KMS-11 (cell line): Measurements from ENCODE around the gene TRAM1L1.
A peak's percentile ranks its signal among the peaks of the same experiment; 100 is the strongest.

Source experiments
- H2AFZ ChIP-seq: fragments of 200-600 bp; sonication (generic); 2 replicates; pipeline ENCODE4 v1.6.1; 2016; ENCODE audit warnings: antibody characterized with exemption, mixed run types, low read depth
- H3K27ac ChIP-seq: fragments of 200-600 bp; sonication (generic); 2 replicates; pipeline ENCODE4 v1.6.1; 2016; ENCODE audit warnings: mild to moderate bottlenecking, mixed run types
- H3K27me3 ChIP-seq: fragments of 200-600 bp; sonication (generic); 2 replicates; pipeline ENCODE4 v1.6.1; 2017; ENCODE audit warnings: mild to moderate bottlenecking, low read depth, mixed run types, moderate library complexity; ENCODE audit not compliant: insufficient read depth
- H3K36me3 ChIP-seq: fragments of 200-600 bp; sonication (generic); 2 replicates; pipeline ENCODE4 v1.6.1; 2017; ENCODE audit warnings: mild to moderate bottlenecking, mixed run types; ENCODE audit not compliant: insufficient read depth
- H3K4me1 ChIP-seq: fragments of 200-600 bp; sonication (generic); 2 replicates; pipeline ENCODE4 v1.6.1; 2016; ENCODE audit warnings: mild to moderate bottlenecking, low read depth, mixed run types; ENCODE audit not compliant: poor library complexity, severe bottlenecking
- H3K4me2 ChIP-seq: fragments of 200-600 bp; sonication (generic); 2 replicates; pipeline ENCODE4 v1.7.0; 2016; ENCODE audit warnings: mild to moderate bottlenecking, mixed run types
- H3K4me3 ChIP-seq: fragments of 200-600 bp; sonication (generic); IDR thresholded peaks from 2 replicates; pipeline ENCODE4 v1.6.1; 2017; ENCODE audit warnings: low read depth, low read length, mixed read lengths; ENCODE audit not compliant: insufficient read depth
- H3K79me2 ChIP-seq: fragments of 200-600 bp; sonication (generic); 2 replicates; pipeline ENCODE4 v1.6.1; 2016; ENCODE audit warnings: low read depth, mixed run types; ENCODE audit not compliant: insufficient read depth
- H3K9ac ChIP-seq: fragments of 200-600 bp; sonication (generic); 2 replicates; pipeline ENCODE4 v1.6.1; 2016; ENCODE audit warnings: mild to moderate bottlenecking, mixed run types
- H4K20me1 ChIP-seq: fragments of 200-600 bp; sonication (generic); 2 replicates; pipeline ENCODE4 v1.6.1; 2016; ENCODE audit warnings: mild to moderate bottlenecking, mixed run types; ENCODE audit not compliant: insufficient read depth
- CTCF ChIP-seq: fragments of 200-600 bp; sonication (generic); conservative IDR thresholded peaks from 2 replicates; pipeline ENCODE4 v1.6.1; 2017; ENCODE audit warnings: low read depth, mild to moderate bottlenecking, antibody characterized with exemption, low read length, moderate library complexity, mixed read lengths

TRAM1L1 gene

GRCh38 chr4:117084866-117085701 is at the start of gene TRAM1L1:
Gene TRAM1L1 (minus strand): TSS chr4:117085576. CDS start chr4:117085393, 183 bp downstream.
- H3K27ac ChIP-seq = peak within 1 kb of the TSS; percentile 53
- H3K4me2 ChIP-seq = peak within 1 kb of the TSS; percentile 67
- H3K4me3 ChIP-seq = no peak within 1 kb of the TSS
- no peak for TF ChIP-seq CTCF
- no peaks in the 10 kb centered on the region for H3K27me3 ChIP-seq
- no peaks in the 10 kb centered on the region for H4K20me1 ChIP-seq
- H3K36me3 ChIP-seq = no peaks in the 10 kb centered on the region
- H3K79me2 ChIP-seq = no peaks in the 10 kb centered on the region
- no peaks in the 10 kb centered on the region for H3K4me1 ChIP-seq
- peak within 1 kb of the TSS; percentile 85 for H2AFZ ChIP-seq
- H3K9ac ChIP-seq = peak within 1 kb of the TSS; percentile 73

GRCh38 chr4:117134386-117134785 is 49.0 kb upstream of the TRAM1L1 start:
- Histone ChIP-seq H3K27ac (no peak overlapping the region), H3K27me3 (no peaks in the 10 kb centered on the region), H3K4me2 (no peak overlapping the region), H3K4me1 (peaks cover 17% of the 10 kb centered on the region), H4K20me1 (no peaks in the 10 kb centered on the region), H3K9ac (no peak overlapping the region), H3K4me3 (no peak overlapping the region), H3K36me3 (no peaks in the 10 kb centered on the region), H2AFZ (peak overlapping the region; percentile 29; the same call in 1 of the 2 replicates), H3K79me2 (no peaks in the 10 kb centered on the region)
- peak; percentile 70 for TF ChIP-seq CTCF

GRCh38 chr4:117096886-117097285 is 11.5 kb upstream of the TRAM1L1 start:
- no peaks in the 10 kb centered on the region for H4K20me1 ChIP-seq
- H3K27me3 ChIP-seq = no peaks in the 10 kb centered on the region
- no peak for TF ChIP-seq CTCF
- H3K4me3 ChIP-seq = no peak overlapping the region
- peak overlapping the region; percentile 42; the same call in 1 of the 2 replicates for H3K9ac ChIP-seq
- peak overlapping the region; percentile 73 for H3K4me2 ChIP-seq
- H3K36me3 ChIP-seq = no peaks in the 10 kb centered on the region
- H3K4me1 ChIP-seq = peaks cover 24% of the 10 kb centered on the region
- no peaks in the 10 kb centered on the region for H3K79me2 ChIP-seq
- peak overlapping the region; percentile 77 for H2AFZ ChIP-seq
- H3K27ac ChIP-seq = peak overlapping the region; percentile 50

GRCh38 chr4:117096462-117096861 is 11.1 kb upstream of the TRAM1L1 start:
- Histone ChIP-seq H3K9ac (peak overlapping the region; percentile 42; the same call in 1 of the 2 replicates), H4K20me1 (no peaks in the 10 kb centered on the region), H3K36me3 (no peaks in the 10 kb centered on the region), H3K79me2 (no peaks in the 10 kb centered on the region), H3K27ac (peak overlapping the region; percentile 50), H3K27me3 (no peaks in the 10 kb centered on the region), H3K4me2 (peak overlapping the region; percentile 73), H3K4me3 (no peak overlapping the region), H3K4me1 (peaks cover 24% of the 10 kb centered on the region), H2AFZ (peak overlapping the region; percentile 77)
- TF ChIP-seq CTCF = no peak
